Panc1 (cell line): ENCODE results near the gene EEF2K. TPM values are rescaled to one million over a fixed set of nuclear protein-coding genes. Genes with fewer than 3 reads are reported as not detected.

Experiments
- ATAC-seq: fragments of 200-7000 bp; cut with Tn5 transposase; 2 replicates; pipeline ENCODE4 v1.9.1; 2020; ENCODE audit warnings: mild to moderate bottlenecking, moderate library complexity
- BruUV-seq: library from RNA; stranded (reverse); fragments of 400-500 nt; replicated peaks from 2 replicates; lab custom pipeline; 2021; lab: Mats Ljungman, UMichigan
- CTCF ChIA-PET: fragments of 300-600 bp; sonication (Branson Sonifier 250); formaldehyde crosslinking; loops from one replicate; lab custom pipeline; 2022; ENCODE audit warnings: antibody characterized with exemption; lab: Charles Lee
- POLR2A ChIA-PET: fragments of 300-600 bp; sonication (Branson Sonifier 250); formaldehyde crosslinking; loops from one replicate; lab custom pipeline; 2022; ENCODE audit warnings: antibody characterized with exemption; lab: Charles Lee
- DNase-seq: peaks from one replicate; pipeline ENCODE4 v3.0.0-alpha.2; 2010; ENCODE audit warnings: low read depth, low spot score
- H3K27ac ChIP-seq: 2 replicates; pipeline ENCODE4 v1.5.1; 2011; ENCODE audit warnings: mild to moderate bottlenecking, low read length, inconsistent platforms
- H3K27me3 ChIP-seq: fragments of 200-500 bp; sonication (Bioruptor generic); 2 replicates; pipeline ENCODE4 v1.6.0; 2014; ENCODE audit warnings: low read length, inconsistent platforms; ENCODE audit not compliant: control insufficient read depth, insufficient read depth
- H3K36me3 ChIP-seq: fragments of 200-500 bp; sonication (Bioruptor generic); 2 replicates; pipeline ENCODE4 v1.5.1; 2014; ENCODE audit warnings: inconsistent platforms, mild to moderate bottlenecking, low read length, moderate library complexity; ENCODE audit not compliant: control insufficient read depth, insufficient read depth
- H3K4me1 ChIP-seq: 2 replicates; pipeline ENCODE4 v1.5.1; 2011; ENCODE audit warnings: inconsistent platforms, mild to moderate bottlenecking, low read length, moderate library complexity; ENCODE audit not compliant: control insufficient read depth, insufficient read depth
- H3K4me3 ChIP-seq, 2 experiments: 2 replicates each; pipeline ENCODE4 v1.5.1; 2011 to 2012; ENCODE audit warnings: low read depth in 2 of 2, low read length in 2 of 2, mild to moderate bottlenecking in 2 of 2, inconsistent platforms in 1 of 2, moderate library complexity in 1 of 2
- H3K9me3 ChIP-seq: fragments of 200-500 bp; sonication (Bioruptor generic); 2 replicates; pipeline ENCODE4 v1.5.1; 2014; ENCODE audit warnings: low read depth, mild to moderate bottlenecking, inconsistent platforms, low read length, moderate library complexity; ENCODE audit not compliant: control insufficient read depth, insufficient read depth
- POLR2AphosphoS5 ChIP-seq: IDR thresholded peaks from 2 replicates; pipeline ENCODE4 v1.6.1; 2012; ENCODE audit warnings: mild to moderate bottlenecking, low read depth, low read length, moderate library complexity
- SIN3A ChIP-seq: IDR thresholded peaks from 2 replicates; pipeline ENCODE4 v1.6.1; 2012; ENCODE audit warnings: low read depth, mild to moderate bottlenecking, low read length, moderate library complexity, borderline replicate concordance; ENCODE audit not compliant: insufficient read depth
- TCF7L2 ChIP-seq: IDR thresholded peaks from 2 replicates; pipeline ENCODE4 v1.6.1; 2011; ENCODE audit warnings: mild to moderate bottlenecking, low read depth, low read length, inconsistent platforms
- in situ Hi-C: cut with HindIII; loops from 2 replicates; pipeline ENCODE4 v1.10.0; 2016; ENCODE audit warnings: low sequenced_read_pairs, low pct_unique_long_range_greater_than_20kb
- intact Hi-C: fragments of 100-400 bp; cut with micrococcal nuclease; formaldehyde crosslinking; loops from one replicate; pipeline ENCODE4 v1.10.0; 2022; ENCODE audit not compliant: unreplicated experiment
- total RNA-seq: library from RNA; stranded (reverse); gene quantifications from one replicate; pipeline ENCODE4 v1.2.1, GENCODE V29; 2021; ENCODE audit not compliant: unreplicated experiment
- TF ChIP-seq, protein P1 (sequence below): fragments of 450-650 bp; IDR thresholded peaks from 2 replicates; pipeline ENCODE4 v1.5.1; 2017; ENCODE audit warnings: mild to moderate bottlenecking
- TF ChIP-seq, protein P2 (sequence below), 2 experiments: IDR thresholded peaks; 2 replicates each; pipeline ENCODE4 v1.6.1; 2011 to 2012; ENCODE audit warnings: low read depth in 2 of 2, control low read depth in 1 of 2, low read length in 1 of 2, mild to moderate bottlenecking in 1 of 2, moderate library complexity in 1 of 2; ENCODE audit not compliant: insufficient read depth in 1 of 2

Gene EEF2K
- total RNA-seq, 1 experiment from 2014 or later = 15.0 TPM

DNA sequence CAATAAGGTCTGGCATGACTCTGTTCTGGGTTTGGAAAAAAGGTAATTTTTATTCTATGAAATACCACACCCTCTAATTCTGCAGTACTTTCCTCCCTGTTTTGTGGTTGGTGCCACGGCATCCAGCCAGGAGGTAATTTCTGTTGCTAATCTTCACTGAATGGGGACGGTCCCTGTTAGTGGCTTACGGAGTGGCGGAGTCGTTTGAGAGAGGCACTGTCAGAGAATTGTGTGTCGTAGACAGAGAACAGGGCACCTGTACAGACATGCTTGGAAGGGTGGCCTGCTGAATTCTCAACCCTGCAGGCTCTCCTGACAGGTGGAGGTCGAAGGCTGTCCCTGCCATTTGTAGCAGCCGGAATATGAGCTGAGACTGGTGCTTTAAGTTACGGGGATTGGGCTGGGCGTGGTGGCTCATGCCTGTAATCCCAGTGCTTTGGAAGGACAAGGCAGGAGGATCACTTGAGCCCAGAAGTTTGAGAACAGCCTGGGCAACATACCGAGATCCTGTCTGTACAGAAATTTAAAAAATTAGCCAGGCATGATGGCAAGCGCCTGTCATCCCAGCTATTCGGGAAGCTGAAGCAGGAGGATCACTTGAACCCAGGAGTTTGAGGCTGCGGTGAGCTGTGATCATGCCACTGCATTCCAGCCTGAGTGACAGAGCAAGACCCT, 33.2 kb downstream of the EEF2K start:
- TF ChIP-seq, protein P1, sequence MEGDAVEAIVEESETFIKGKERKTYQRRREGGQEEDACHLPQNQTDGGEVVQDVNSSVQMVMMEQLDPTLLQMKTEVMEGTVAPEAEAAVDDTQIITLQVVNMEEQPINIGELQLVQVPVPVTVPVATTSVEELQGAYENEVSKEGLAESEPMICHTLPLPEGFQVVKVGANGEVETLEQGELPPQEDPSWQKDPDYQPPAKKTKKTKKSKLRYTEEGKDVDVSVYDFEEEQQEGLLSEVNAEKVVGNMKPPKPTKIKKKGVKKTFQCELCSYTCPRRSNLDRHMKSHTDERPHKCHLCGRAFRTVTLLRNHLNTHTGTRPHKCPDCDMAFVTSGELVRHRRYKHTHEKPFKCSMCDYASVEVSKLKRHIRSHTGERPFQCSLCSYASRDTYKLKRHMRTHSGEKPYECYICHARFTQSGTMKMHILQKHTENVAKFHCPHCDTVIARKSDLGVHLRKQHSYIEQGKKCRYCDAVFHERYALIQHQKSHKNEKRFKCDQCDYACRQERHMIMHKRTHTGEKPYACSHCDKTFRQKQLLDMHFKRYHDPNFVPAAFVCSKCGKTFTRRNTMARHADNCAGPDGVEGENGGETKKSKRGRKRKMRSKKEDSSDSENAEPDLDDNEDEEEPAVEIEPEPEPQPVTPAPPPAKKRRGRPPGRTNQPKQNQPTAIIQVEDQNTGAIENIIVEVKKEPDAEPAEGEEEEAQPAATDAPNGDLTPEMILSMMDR = no peak
- TF ChIP-seq POLR2AphosphoS5 = no peak
- TF ChIP-seq, protein P2, sequence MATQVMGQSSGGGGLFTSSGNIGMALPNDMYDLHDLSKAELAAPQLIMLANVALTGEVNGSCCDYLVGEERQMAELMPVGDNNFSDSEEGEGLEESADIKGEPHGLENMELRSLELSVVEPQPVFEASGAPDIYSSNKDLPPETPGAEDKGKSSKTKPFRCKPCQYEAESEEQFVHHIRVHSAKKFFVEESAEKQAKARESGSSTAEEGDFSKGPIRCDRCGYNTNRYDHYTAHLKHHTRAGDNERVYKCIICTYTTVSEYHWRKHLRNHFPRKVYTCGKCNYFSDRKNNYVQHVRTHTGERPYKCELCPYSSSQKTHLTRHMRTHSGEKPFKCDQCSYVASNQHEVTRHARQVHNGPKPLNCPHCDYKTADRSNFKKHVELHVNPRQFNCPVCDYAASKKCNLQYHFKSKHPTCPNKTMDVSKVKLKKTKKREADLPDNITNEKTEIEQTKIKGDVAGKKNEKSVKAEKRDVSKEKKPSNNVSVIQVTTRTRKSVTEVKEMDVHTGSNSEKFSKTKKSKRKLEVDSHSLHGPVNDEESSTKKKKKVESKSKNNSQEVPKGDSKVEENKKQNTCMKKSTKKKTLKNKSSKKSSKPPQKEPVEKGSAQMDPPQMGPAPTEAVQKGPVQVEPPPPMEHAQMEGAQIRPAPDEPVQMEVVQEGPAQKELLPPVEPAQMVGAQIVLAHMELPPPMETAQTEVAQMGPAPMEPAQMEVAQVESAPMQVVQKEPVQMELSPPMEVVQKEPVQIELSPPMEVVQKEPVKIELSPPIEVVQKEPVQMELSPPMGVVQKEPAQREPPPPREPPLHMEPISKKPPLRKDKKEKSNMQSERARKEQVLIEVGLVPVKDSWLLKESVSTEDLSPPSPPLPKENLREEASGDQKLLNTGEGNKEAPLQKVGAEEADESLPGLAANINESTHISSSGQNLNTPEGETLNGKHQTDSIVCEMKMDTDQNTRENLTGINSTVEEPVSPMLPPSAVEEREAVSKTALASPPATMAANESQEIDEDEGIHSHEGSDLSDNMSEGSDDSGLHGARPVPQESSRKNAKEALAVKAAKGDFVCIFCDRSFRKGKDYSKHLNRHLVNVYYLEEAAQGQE (IDR thresholded peaks at IDR 0.05; ENCODE audit: insufficient read depth in 1 of 2, low read depth in 2 of 2, low read length in 1 of 2) = no peak
- TF ChIP-seq SIN3A = no peak
- TF ChIP-seq TCF7L2 = no peak
- CTCF ChIA-PET = interaction anchor here (0.7 kb wide), 1 partner anchor 33 kb away, joined by 4 read pairs; the partner anchor contains the start of gene EEF2K
- in situ Hi-C loops (no loop called here), intact Hi-C loops (no loop called here)
- Histone ChIP-seq H3K36me3 (no peaks in the 10 kb centered on the region), H3K4me3 (no peak overlapping the region), H3K27ac (no peak overlapping the region), H3K9me3 (no peaks in the 10 kb centered on the region), H3K4me1 (no peaks in the 10 kb centered on the region), H3K27me3 (no peaks in the 10 kb centered on the region)
- no peak for DNase-seq
- ATAC-seq = no peak
- POLR2A ChIA-PET = no interaction called here
- no TSS peak for BruUV-seq

DNA sequence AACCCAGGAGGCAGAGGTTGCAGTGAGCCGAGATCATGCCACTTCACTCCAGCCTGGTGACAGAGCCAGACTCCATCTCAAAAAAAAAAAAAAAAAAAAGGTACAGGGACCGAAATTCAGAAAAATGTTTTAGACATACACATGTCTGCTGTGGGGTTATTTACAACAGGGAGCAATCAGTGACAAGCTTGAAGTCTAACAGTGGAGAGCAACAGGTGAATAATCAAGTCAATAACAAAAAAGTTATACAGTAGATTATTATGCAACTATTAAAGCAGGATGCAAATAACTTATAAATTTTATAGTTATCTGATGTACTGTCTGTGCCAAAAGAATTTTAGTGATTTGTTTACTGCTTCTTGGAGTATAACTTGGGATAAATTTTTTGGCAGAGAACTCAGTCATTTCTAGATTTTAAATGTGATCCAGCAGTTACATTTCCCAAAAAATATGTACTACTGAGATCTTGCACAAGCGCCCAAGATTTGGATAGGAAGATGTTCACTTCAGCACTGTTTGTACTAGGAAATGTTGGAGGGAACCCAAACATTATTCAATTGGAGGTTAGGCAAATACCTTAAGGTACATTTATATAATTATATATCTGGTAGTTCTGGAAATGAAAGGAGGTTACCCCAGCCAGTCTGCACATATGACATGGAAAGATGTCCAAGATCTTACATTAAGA, 34.1 kb downstream of the EEF2K start:
- no peak overlapping the region for H3K27ac ChIP-seq
- no TSS peak for BruUV-seq
- intact Hi-C loops (no loop called here), in situ Hi-C loops (no loop called here)
- H3K9me3 ChIP-seq = no peaks in the 10 kb centered on the region
- DNase-seq (no peak), ATAC-seq (no peak)
- POLR2A ChIA-PET = interaction anchor here (0.7 kb wide), 1 partner anchor 48 kb away, joined by 14 read pairs; no protein-coding TSS in a partner anchor
- TF ChIP-seq TCF7L2 = no peak
- TF ChIP-seq, protein P2 (IDR thresholded peaks at IDR 0.05; ENCODE audit: insufficient read depth in 1 of 2, low read depth in 2 of 2, low read length in 1 of 2) = no peak
- TF ChIP-seq, protein P1 = no peak
- TF ChIP-seq POLR2AphosphoS5 = no peak
- TF ChIP-seq SIN3A = no peak
- CTCF ChIA-PET = no interaction called here
- no peaks in the 10 kb centered on the region for H3K4me1 ChIP-seq
- H3K36me3 ChIP-seq = no peaks in the 10 kb centered on the region
- H3K27me3 ChIP-seq = no peaks in the 10 kb centered on the region
- H3K4me3 ChIP-seq = no peak overlapping the region
